IMR-90 (cell line): ENCODE results near the gene NPPA. TPM values are rescaled to one million over a fixed set of nuclear protein-coding genes. Genes with fewer than 3 reads are reported as not detected.

Source experiments
- ATAC-seq: fragments of 200-7000 bp; cut with Tn5 transposase; 2 replicates; pipeline ENCODE4 v1.9.1; 2020; ENCODE audit warnings: low read depth, mild to moderate bottlenecking, moderate library complexity
- BruUV-seq: library from RNA; stranded (reverse); fragments of 400-500 nt; replicated peaks from 2 replicates; lab custom pipeline; 2021; lab: Mats Ljungman, UMichigan
- CTCF ChIA-PET: fragments of 300-600 bp; formaldehyde crosslinking; extraction: SDS; loops from one replicate; lab custom pipeline; 2021; ENCODE audit warnings: antibody characterized with exemption; lab: Yijun Ruan, JAX
- POLR2A ChIA-PET: fragments of 300-600 bp; sonication (Branson Sonifier 250); formaldehyde crosslinking; loops from one replicate; lab custom pipeline; 2022; ENCODE audit warnings: antibody characterized with exemption; ENCODE audit not compliant: unreplicated experiment; lab: Charles Lee
- DNase-seq: peaks from one replicate; pipeline ENCODE4 v3.0.0; 2013
- H2AFZ ChIP-seq: replicated peaks from 2 replicates; pipeline ENCODE3; 2013; ENCODE audit warnings: low read length, mild to moderate bottlenecking; ENCODE audit not compliant: poor library complexity
- H2AK5ac ChIP-seq: 2 replicates; pipeline ENCODE4 v1.6.1; 2013; ENCODE audit warnings: low read depth, low read length, inconsistent platforms
- H2AK9ac ChIP-seq: replicated peaks from 2 replicates; pipeline ENCODE3; 2013; ENCODE audit warnings: mild to moderate bottlenecking, low read depth, low read length, moderate library complexity; ENCODE audit not compliant: poor library complexity
- H2BK120ac ChIP-seq: 2 replicates; pipeline ENCODE4 v1.6.1; 2013; ENCODE audit warnings: low read depth, low read length, inconsistent platforms
- H2BK15ac ChIP-seq: 3 replicates; pipeline ENCODE4 v1.6.1; 2013; ENCODE audit warnings: low read depth, low read length, inconsistent platforms
- H2BK20ac ChIP-seq: 2 replicates; pipeline ENCODE4 v1.6.1; 2013; ENCODE audit warnings: low read depth, mild to moderate bottlenecking, inconsistent platforms, low read length, moderate library complexity
- H2BK5ac ChIP-seq: 2 replicates; pipeline ENCODE4 v1.6.1; 2013; ENCODE audit warnings: mild to moderate bottlenecking, low read depth, low read length, inconsistent platforms; ENCODE audit not compliant: poor library complexity, severe bottlenecking
- H3K14ac ChIP-seq: replicated peaks from 2 replicates; pipeline ENCODE4 v1.6.1; 2013; ENCODE audit warnings: low read depth, low read length, inconsistent platforms
- H3K18ac ChIP-seq: 2 replicates; pipeline ENCODE4 v1.6.1; 2013; ENCODE audit warnings: low read depth, low read length, control low read depth
- H3K23ac ChIP-seq: 2 replicates; pipeline ENCODE4 v1.6.1; 2013; ENCODE audit warnings: low read depth, low read length, inconsistent platforms
- H3K27ac ChIP-seq: 2 replicates; pipeline ENCODE4 v1.5.1; 2013; ENCODE audit warnings: mild to moderate bottlenecking, control low read depth, low read length; ENCODE audit not compliant: insufficient read depth
- H3K27me3 ChIP-seq: 2 replicates; pipeline ENCODE4 v1.6.1; 2013; ENCODE audit warnings: low read length; ENCODE audit not compliant: control insufficient read depth, insufficient read depth
- H3K36me3 ChIP-seq: 2 replicates; pipeline ENCODE4 v1.6.1; 2013; ENCODE audit warnings: low read length, mixed read lengths; ENCODE audit not compliant: control insufficient read depth, insufficient read depth
- H3K4ac ChIP-seq: 2 replicates; pipeline ENCODE4 v1.6.1; 2013; ENCODE audit warnings: low read depth, low read length, inconsistent platforms
- H3K4me1 ChIP-seq: 2 replicates; pipeline ENCODE4 v1.6.1; 2013; ENCODE audit warnings: low read length, mixed read lengths; ENCODE audit not compliant: control insufficient read depth, insufficient read depth
- H3K4me2 ChIP-seq: 2 replicates; pipeline ENCODE4 v1.6.1; 2013; ENCODE audit warnings: low read depth, mild to moderate bottlenecking, control low read depth, low read length, moderate library complexity
- H3K4me3 ChIP-seq: 2 replicates; pipeline ENCODE4 v1.5.1; 2013; ENCODE audit warnings: low read depth, mild to moderate bottlenecking, control low read depth, low read length, moderate library complexity; ENCODE audit not compliant: insufficient read depth
- H3K56ac ChIP-seq: 2 replicates; pipeline ENCODE4 v1.6.1; 2013; ENCODE audit warnings: low read length, inconsistent platforms; ENCODE audit not compliant: insufficient read depth; ENCODE audit errors: extremely low read depth
- H3K79me1 ChIP-seq, 2 experiments: 2 replicates each; pipeline ENCODE4 v1.6.1; 2013; ENCODE audit warnings: low read length in 2 of 2, inconsistent platforms in 1 of 2, low read depth in 1 of 2
- H3K9ac ChIP-seq: 2 replicates; pipeline ENCODE4 v1.6.1; 2013; ENCODE audit warnings: low read depth, low read length, control low read depth
- H3K9me1 ChIP-seq: 2 replicates; pipeline ENCODE4 v1.6.1; 2013; ENCODE audit warnings: low read length, inconsistent platforms; ENCODE audit not compliant: insufficient read depth
- H3K9me3 ChIP-seq: 2 replicates; pipeline ENCODE4 v1.6.1; 2013; ENCODE audit warnings: low read length; ENCODE audit not compliant: control insufficient read depth, insufficient read depth
- H4K20me1 ChIP-seq: 2 replicates; pipeline ENCODE4 v1.6.1; 2013; ENCODE audit warnings: low read length, inconsistent platforms; ENCODE audit not compliant: insufficient read depth
- H4K5ac ChIP-seq: 2 replicates; pipeline ENCODE4 v1.6.1; 2013; ENCODE audit warnings: mild to moderate bottlenecking, low read depth, low read length, control low read depth
- H4K8ac ChIP-seq, 2 experiments: 2 replicates each; pipeline ENCODE4 v1.6.1; 2013; ENCODE audit warnings: low read depth in 2 of 2, low read length in 2 of 2, control low read depth in 1 of 2, inconsistent platforms in 1 of 2
- H4K91ac ChIP-seq: 2 replicates; pipeline ENCODE4 v1.6.1; 2013; ENCODE audit warnings: low read depth, low read length, inconsistent platforms; ENCODE audit not compliant: insufficient read depth
- CEBPB ChIP-seq: IDR thresholded peaks from 2 replicates; pipeline ENCODE4 v1.6.1; 2012; ENCODE audit warnings: low read depth, low read length, improper control_type of control experiment
- CHD1 ChIP-seq: IDR thresholded peaks from 2 replicates; pipeline ENCODE4 v1.6.1; 2012; ENCODE audit warnings: low read depth, low read length, improper control_type of control experiment
- FOS ChIP-seq: fragments of 150-350 bp; IDR thresholded peaks from 2 replicates; pipeline ENCODE4 v1.6.1; 2016; ENCODE audit warnings: low read depth, low read length
- MAZ ChIP-seq: IDR thresholded peaks from 2 replicates; pipeline ENCODE4 v1.6.1; 2012; ENCODE audit warnings: low read depth, mild to moderate bottlenecking, low read length, improper control_type of control experiment, moderate library complexity, borderline replicate concordance
- MXI1 ChIP-seq: IDR thresholded peaks from 2 replicates; pipeline ENCODE4 v1.6.1; 2012; ENCODE audit warnings: low read depth, mild to moderate bottlenecking, low read length, moderate library complexity, borderline replicate concordance
- NFE2L2 ChIP-seq: fragments of 150-350 bp; IDR thresholded peaks from 2 replicates; pipeline ENCODE4 v1.6.1; 2016; ENCODE audit warnings: low read depth, mild to moderate bottlenecking, low read length
- POLR2A ChIP-seq: IDR thresholded peaks from 2 replicates; pipeline ENCODE4 v1.6.1; 2012; ENCODE audit warnings: mild to moderate bottlenecking, low read depth, low read length
- RCOR1 ChIP-seq: IDR thresholded peaks from 2 replicates; pipeline ENCODE4 v1.6.1; 2012; ENCODE audit warnings: mild to moderate bottlenecking, low read length, improper control_type of control experiment; ENCODE audit not compliant: insufficient replicate concordance
- RFX5 ChIP-seq: IDR thresholded peaks from 2 replicates; pipeline ENCODE4 v1.8.0; 2012; ENCODE audit warnings: low read depth, mild to moderate bottlenecking, low read length, moderate library complexity
- SMC3 ChIP-seq: fragments of 150-350 bp; IDR thresholded peaks from 2 replicates; pipeline ENCODE4 v1.6.1; 2016; ENCODE audit warnings: low read depth, mild to moderate bottlenecking, antibody characterized with exemption, low read length, moderate library complexity
- WGBS, 2 experiments: methylation state at CpG; one replicate each; pipeline versions ENCODE4 v1.1.5 to v1.1.7; 2013; ENCODE audit warnings: missing lambda C conversion rate in 2 of 2; ENCODE audit not compliant: insufficient read length in 1 of 2; ENCODE audit errors: extremely low coverage in 2 of 2; 5-methylcytosine and 5-hydroxymethylcytosine counted together
- dilution Hi-C: fragments of 300-500 bp; cut with HindIII; formaldehyde crosslinking; loops from one replicate; pipeline ENCODE4 v1.14.3; 2018; ENCODE audit warnings: low sequenced_read_pairs; ENCODE audit not compliant: unreplicated experiment
- in situ Hi-C: fragments of 300-500 bp; cut with MboI; formaldehyde crosslinking; loops from 3 replicates; pipeline ENCODE4 v1.14.3; 2019; ENCODE audit warnings: low sequenced_read_pairs, inconsistent platforms, mixed read lengths
- intact Hi-C: fragments of 100-400 bp; cut with micrococcal nuclease; formaldehyde crosslinking; loops from 2 replicates; pipeline ENCODE4 v1.10.0; 2022
- polyA plus RNA-seq, 3 experiments: library from polyadenylated mRNA; depleted of rRNA; stranded (reverse); fragments of >200 nt; gene quantifications; 2 replicates each; pipeline ENCODE4 v1.2.3, GENCODE V29; 2012; ENCODE audit warnings: low replicate concordance in 1 of 3
- total RNA-seq: library from RNA; depleted of rRNA; stranded (reverse); fragments of >200 nt; gene quantifications from 2 replicates; pipeline ENCODE4 v1.2.3, GENCODE V29; 2012
- TF ChIP-seq, protein P1 (sequence below): conservative IDR thresholded peaks from 2 replicates; pipeline ENCODE4 v1.5.1; 2012; ENCODE audit warnings: mild to moderate bottlenecking, low read depth, low read length, improper control_type of control experiment
- TF ChIP-seq, protein P2 (sequence below): fragments of 150-350 bp; IDR thresholded peaks from 2 replicates; pipeline ENCODE4 v1.6.1; 2017; ENCODE audit warnings: mild to moderate bottlenecking, antibody characterized with exemption, low read length, low read depth

Gene NPPA
- total and polyA plus RNA-seq, 2 of the 4 experiments (the other 2 are of a cell fraction) = not detected

DNA sequence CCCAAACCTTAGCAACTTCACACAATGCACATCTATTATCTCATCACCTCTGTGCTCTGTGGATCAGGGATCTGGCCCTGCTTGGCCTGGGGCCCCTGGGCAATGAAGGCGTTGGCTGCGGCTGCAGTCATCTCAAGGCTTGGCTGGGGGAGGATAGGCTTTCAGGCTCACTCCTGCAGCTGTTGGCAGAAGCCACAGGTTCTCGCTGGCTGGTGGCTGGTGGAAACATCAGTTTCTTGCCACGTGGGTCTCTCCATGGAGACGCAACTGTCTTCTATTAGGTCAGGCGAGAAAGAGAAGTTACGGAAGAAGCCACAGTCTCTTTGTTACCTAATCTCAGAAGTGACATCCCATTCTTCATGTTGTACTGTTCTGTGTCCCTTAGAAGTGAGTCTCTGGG is 3.6 kb upstream of the NPPA start:
- no peak overlapping the region for H3K56ac ChIP-seq
- H3K4me3 ChIP-seq = no peak overlapping the region
- no peak overlapping the region for H3K4ac ChIP-seq
- peaks cover 8% of the 10 kb centered on the region; the same call in 1 of the 2 replicates for H3K36me3 ChIP-seq
- H4K91ac ChIP-seq = no peak overlapping the region
- H3K23ac ChIP-seq = no peak overlapping the region
- no peak overlapping the region for H3K14ac ChIP-seq
- in situ Hi-C loops (no loop called here), dilution Hi-C loops (no loop called here), intact Hi-C loops (no loop called here)
- H4K8ac ChIP-seq = no peak overlapping the region
- H3K9me3 ChIP-seq = no peaks in the 10 kb centered on the region
- H2BK20ac ChIP-seq = no peak overlapping the region
- WGBS, 2 experiments = 88% methylated on average over 3 of the region's 7 CpGs; no CpG with 5 or more reads in 1 of the 2 experiments
- H3K4me1 ChIP-seq = peaks cover 2% of the 10 kb centered on the region; the same call in 1 of the 2 replicates
- no peak overlapping the region for H2AK5ac ChIP-seq
- no peak overlapping the region for H2BK15ac ChIP-seq
- ChIA-PET CTCF (no interaction called here), POLR2A (no interaction called here)
- no peak overlapping the region for H3K27ac ChIP-seq
- TF ChIP-seq, protein P1, sequence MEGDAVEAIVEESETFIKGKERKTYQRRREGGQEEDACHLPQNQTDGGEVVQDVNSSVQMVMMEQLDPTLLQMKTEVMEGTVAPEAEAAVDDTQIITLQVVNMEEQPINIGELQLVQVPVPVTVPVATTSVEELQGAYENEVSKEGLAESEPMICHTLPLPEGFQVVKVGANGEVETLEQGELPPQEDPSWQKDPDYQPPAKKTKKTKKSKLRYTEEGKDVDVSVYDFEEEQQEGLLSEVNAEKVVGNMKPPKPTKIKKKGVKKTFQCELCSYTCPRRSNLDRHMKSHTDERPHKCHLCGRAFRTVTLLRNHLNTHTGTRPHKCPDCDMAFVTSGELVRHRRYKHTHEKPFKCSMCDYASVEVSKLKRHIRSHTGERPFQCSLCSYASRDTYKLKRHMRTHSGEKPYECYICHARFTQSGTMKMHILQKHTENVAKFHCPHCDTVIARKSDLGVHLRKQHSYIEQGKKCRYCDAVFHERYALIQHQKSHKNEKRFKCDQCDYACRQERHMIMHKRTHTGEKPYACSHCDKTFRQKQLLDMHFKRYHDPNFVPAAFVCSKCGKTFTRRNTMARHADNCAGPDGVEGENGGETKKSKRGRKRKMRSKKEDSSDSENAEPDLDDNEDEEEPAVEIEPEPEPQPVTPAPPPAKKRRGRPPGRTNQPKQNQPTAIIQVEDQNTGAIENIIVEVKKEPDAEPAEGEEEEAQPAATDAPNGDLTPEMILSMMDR = no peak
- no peak for TF ChIP-seq POLR2A
- TF ChIP-seq MAZ = no peak
- TF ChIP-seq MXI1 = no peak
- TF ChIP-seq CEBPB = no peak
- TF ChIP-seq RCOR1 = no peak
- TF ChIP-seq SMC3 = no peak
- TF ChIP-seq NFE2L2 = no peak
- TF ChIP-seq RFX5 = no peak
- TF ChIP-seq CHD1 = no peak
- TF ChIP-seq, protein P2, sequence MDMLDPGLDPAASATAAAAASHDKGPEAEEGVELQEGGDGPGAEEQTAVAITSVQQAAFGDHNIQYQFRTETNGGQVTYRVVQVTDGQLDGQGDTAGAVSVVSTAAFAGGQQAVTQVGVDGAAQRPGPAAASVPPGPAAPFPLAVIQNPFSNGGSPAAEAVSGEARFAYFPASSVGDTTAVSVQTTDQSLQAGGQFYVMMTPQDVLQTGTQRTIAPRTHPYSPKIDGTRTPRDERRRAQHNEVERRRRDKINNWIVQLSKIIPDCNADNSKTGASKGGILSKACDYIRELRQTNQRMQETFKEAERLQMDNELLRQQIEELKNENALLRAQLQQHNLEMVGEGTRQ = no peak
- no peak for TF ChIP-seq FOS
- BruUV-seq = no TSS peak
- DNase-seq = no peak
- H4K5ac ChIP-seq = no peak overlapping the region
- no peak overlapping the region for H2AFZ ChIP-seq
- no peak overlapping the region for H2BK120ac ChIP-seq
- 0 out of 2 replicates have a peak, but pooled peaks cover 4% of the 10 kb centered on the region for H3K9me1 ChIP-seq
- no peak overlapping the region for H3K18ac ChIP-seq
- no peak overlapping the region for H2BK5ac ChIP-seq
- H2AK9ac ChIP-seq = no peak overlapping the region
- ATAC-seq = no peak
- no peaks in the 10 kb centered on the region for H3K79me1 ChIP-seq
- no peak overlapping the region for H3K4me2 ChIP-seq
- H3K9ac ChIP-seq = no peak overlapping the region
- peaks cover 14% of the 10 kb centered on the region for H3K27me3 ChIP-seq
- H4K20me1 ChIP-seq = peaks cover 7% of the 10 kb centered on the region; the same call in 1 of the 2 replicates
